Astrocyte of the cerebellum (primary cell): Measurements from ENCODE around the gene TMEM244.

Source experiments
- DNase-seq: peaks from one replicate; pipeline ENCODE4 v3.0.0-alpha.2; 2011; ENCODE audit warnings: low read depth
- H3K4me3 ChIP-seq: 2 replicates; pipeline ENCODE4 v1.5.1; 2011; ENCODE audit warnings: mild to moderate bottlenecking, low read depth, low read length, moderate library complexity
- in situ Hi-C: cut with HindIII; loops from 2 replicates; pipeline ENCODE4 v1.10.0; 2017; ENCODE audit warnings: low sequenced_read_pairs
- TF ChIP-seq, protein P1 (sequence below): IDR thresholded peaks from 2 replicates; pipeline ENCODE4 v1.5.1; 2012; ENCODE audit warnings: low read length, low read depth, moderate library complexity, mild to moderate bottlenecking; ENCODE audit errors: missing control alignments

TMEM244 gene

DNA sequence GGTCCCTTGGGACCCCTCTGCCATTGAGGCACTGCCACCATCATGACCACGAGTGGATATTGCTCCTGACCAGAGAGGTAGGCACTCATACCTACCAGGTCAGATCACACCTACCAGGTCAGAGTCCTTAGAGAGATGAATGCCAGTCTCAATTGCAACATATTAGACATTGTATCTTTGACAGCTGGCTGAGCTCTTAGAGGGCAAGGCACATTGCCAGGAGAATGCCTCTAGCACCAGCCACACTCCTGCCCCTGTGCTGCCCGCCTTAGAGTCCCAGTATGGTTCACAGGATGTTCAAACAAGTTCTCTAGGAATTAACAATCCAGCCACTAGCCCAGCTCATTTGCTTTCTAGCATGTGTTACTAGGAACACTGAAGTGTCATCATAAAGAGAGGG, 65.9 kb downstream of the TMEM244 start:
- TF ChIP-seq, protein P1, sequence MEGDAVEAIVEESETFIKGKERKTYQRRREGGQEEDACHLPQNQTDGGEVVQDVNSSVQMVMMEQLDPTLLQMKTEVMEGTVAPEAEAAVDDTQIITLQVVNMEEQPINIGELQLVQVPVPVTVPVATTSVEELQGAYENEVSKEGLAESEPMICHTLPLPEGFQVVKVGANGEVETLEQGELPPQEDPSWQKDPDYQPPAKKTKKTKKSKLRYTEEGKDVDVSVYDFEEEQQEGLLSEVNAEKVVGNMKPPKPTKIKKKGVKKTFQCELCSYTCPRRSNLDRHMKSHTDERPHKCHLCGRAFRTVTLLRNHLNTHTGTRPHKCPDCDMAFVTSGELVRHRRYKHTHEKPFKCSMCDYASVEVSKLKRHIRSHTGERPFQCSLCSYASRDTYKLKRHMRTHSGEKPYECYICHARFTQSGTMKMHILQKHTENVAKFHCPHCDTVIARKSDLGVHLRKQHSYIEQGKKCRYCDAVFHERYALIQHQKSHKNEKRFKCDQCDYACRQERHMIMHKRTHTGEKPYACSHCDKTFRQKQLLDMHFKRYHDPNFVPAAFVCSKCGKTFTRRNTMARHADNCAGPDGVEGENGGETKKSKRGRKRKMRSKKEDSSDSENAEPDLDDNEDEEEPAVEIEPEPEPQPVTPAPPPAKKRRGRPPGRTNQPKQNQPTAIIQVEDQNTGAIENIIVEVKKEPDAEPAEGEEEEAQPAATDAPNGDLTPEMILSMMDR = no peak
- DNase-seq = no peak
- no peak overlapping the region for H3K4me3 ChIP-seq
- in situ Hi-C loops = no loop called here

DNA sequence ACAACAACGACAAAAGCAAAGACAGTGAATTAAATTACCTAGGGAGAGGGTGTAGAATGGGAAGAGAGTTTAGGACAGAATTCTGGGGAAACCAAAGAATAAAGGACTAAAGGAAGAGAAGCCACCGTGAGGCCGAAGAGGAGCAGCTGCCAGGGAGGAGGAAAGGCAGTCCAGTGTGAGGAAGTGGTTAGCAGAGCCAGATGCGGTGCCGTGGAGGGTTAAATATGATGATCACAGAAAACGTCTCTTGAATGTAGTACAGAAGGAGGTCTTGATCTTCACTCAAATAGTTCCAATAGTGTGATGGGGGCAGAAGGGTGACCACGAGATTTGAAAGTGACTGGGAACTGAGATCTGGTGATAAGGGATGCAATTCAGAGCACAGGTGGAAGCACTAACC, 67.7 kb downstream of the TMEM244 start:
- TF ChIP-seq, protein P1 = no peak
- in situ Hi-C loops = no loop called here
- no peak overlapping the region for H3K4me3 ChIP-seq
- DNase-seq = no peak

DNA sequence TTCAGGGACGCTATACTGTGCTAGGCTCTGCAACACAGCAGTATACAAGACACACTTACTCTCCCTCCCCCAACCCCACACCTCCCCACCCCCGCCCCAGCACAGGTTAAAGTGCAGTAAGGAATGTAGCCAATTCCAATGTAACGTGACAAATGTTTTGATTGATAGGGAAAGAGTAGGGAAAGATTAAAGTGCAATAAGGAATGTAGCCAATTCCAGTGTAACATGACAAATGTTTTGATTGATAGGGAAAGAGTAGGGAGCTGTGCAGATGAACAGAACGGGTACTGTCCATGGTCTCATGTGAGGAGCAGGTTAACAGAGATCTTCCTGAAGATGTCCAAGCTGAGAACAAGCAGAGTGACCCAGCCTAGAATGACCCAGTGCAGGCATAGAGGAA, 69.1 kb downstream of the TMEM244 start:
- H3K4me3 ChIP-seq = no peak overlapping the region
- in situ Hi-C loops = no loop called here
- DNase-seq = no peak
- TF ChIP-seq, protein P1 = no peak

DNA sequence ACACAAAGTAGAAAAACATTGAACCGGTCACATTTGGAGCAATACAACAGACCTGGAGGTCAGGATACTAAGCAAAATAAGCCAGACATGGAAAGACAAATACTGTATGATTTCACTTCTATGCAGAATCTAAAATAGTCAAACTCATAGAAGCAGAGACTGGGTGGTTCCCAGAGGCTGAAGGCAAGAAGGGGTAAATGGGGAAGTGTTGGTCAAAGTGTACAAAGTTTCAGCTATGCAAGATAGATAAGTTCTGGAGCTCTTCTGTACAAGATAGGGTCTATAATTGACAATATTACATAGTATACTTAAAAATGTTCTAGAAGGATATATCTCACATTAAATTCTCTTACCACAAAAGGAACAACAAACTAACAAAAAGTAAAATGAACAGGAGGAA, 70.3 kb downstream of the TMEM244 start:
- H3K4me3 ChIP-seq = no peak overlapping the region
- TF ChIP-seq, protein P1 = no peak
- in situ Hi-C loops = no loop called here
- no peak for DNase-seq

DNA sequence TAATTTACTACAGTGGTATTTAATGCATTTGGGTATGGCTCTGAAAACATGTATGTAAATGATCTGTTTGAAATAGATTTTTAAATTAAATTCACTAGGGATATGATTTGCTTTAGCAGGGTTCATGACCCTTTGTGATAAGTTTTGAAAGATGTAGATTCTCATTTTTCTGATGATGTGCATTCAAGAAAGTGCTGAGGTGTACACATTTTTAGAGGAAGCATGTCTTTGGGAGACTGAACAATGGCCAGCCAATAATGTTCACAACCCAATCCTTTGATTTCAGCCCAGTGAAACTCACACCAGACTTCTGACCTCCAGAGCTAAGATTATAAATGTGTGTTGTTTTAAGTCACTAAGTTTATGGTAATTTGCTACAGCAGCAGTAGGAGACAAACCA, 71.1 kb downstream of the TMEM244 start:
- H3K4me3 ChIP-seq = no peak overlapping the region
- in situ Hi-C loops = no loop called here
- TF ChIP-seq, protein P1 = no peak
- no peak for DNase-seq

DNA sequence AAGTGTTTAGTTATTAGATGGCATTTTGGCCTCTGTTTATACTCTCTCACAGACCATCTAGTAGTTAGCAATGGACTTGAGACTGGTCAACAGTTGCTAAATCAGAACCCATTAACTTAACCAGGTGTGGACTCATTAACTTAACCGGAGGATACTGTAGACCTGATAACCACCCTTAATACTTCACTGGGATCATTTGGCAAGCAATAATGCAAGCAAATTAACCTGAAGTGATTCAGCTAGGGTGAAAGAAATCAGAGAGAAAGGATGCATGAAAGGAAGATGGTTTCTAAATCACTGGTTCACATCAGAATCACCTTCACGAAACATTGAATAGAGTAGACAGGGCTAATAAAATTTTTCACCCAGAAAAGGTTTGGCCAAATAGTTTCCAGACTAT, 73.3 kb downstream of the TMEM244 start:
- in situ Hi-C loops = no loop called here
- H3K4me3 ChIP-seq = no peak overlapping the region
- TF ChIP-seq, protein P1 = no peak
- no peak for DNase-seq

DNA sequence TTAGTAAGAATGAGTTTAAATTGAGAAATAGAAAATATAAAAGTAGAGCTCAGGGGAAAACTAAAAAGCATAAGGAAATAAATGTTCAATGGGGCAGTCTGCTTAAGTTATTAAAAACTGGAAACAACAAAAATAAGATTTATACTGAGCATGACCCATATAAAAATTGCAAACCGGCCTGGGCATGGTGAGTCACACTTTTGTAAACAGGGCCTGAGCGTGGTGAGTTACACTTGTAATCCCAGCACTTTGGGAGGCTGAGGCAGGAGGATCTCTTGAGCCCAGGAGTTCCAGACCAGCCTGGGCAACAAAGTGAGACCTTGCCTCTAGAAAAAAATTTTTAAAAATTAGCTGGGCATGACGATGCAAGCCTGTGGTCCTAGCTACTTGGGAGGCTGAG, 74.6 kb downstream of the TMEM244 start:
- TF ChIP-seq, protein P1 = no peak
- in situ Hi-C loops = no loop called here
- no peak for DNase-seq

More for the DNA sequence above, 74.6 kb downstream of the TMEM244 start:
- no peak overlapping the region for H3K4me3 ChIP-seq
